ENCODE data around the gene DRD3.

The DRD3 gene

DNA sequence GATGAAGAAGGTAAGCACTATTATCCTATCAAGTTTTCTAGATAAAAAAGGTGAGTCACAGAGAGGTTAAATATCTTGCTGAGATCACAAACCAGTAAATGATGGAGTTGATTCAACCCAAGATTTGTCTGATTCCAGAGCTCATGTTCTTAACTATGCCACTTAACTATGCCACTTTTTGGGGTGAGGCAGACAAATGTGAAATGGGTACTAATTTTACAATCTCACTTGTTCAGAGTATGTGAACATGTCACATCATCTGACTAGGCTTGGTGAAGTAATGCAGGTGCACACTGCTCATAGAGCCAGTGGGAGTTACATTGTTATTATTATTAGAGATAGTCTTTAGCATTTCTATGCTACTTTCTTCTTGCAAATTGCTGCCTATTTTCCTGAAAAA lies 2.0 kb downstream of the DRD3 start:
- no peak for DNase-seq

DNA sequence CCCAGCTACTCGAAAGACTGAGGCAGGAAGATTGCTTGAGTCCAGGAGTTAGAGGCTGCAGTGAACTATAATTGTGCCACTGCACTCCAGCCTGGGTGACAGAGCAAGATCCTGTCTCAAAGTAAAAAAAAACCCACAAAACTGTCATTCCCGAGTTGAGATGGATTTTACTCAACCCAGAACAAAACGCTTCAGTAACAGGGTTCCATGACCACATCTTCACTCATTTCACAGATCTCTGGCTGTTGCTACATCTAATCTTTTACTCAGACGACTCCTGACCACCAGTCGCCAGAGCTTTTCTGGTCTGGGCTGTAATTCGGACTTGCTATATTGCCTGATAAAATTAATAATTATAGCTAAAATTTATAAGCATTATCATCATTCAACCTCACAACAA lies 2.4 kb downstream of the DRD3 start:
- no peak for DNase-seq

DNA sequence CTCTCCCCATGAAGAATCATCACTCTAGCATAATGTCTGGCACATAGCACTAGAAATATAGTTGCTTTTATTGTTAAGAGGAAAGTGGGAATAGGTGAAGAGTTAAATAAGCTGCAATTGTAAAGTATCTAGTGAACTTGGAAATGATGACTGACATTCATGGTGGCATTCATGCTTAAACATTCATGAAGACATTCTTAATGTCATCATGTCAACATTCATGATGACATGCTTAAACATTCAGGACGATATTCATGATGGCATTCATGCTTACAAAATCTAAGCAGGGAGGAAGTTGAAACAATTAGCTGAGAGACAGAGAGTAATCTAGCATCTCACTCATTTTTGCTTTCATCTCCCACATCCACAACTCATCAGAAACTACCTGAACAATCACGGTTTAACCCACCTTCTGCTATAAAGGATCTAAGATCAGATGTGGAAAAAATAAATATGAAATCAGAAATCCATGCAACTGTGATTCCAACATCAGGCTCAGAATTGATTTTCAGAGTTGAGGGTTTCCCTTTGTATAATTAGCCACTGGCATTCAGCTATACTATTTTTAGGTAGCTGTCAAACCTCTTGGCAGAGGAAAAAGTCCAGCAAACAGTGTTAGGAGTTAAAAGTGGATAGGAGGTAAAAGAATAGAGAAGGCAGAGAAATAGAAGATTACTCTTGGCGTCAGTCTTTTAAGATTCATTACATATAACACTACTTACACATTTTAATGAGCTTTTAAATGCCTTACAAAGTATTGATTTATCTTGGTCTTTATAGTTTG lies 3.5 kb downstream of the DRD3 start:
- DNase-seq: no peak

DNA sequence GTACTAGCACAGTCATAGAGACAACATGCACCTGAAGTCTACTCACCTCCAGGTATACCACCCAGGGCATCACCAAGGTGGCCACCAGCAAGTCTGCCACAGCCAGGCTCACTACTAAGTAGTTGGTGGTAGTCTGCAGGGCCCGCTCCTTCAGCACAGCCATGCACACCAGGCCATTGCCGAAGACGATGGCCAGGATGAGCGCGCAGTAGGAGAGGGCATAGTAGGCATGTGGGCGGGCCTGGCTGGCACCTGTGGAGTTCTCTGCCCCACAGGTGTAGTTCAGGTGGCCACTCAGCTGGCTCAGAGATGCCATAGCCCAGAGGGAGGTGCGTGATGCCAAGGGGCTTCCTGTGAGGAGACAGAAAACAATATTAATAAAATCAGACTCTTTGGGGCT lies 7.2 kb downstream of the DRD3 start:
- DNase-seq: no peak

DNA sequence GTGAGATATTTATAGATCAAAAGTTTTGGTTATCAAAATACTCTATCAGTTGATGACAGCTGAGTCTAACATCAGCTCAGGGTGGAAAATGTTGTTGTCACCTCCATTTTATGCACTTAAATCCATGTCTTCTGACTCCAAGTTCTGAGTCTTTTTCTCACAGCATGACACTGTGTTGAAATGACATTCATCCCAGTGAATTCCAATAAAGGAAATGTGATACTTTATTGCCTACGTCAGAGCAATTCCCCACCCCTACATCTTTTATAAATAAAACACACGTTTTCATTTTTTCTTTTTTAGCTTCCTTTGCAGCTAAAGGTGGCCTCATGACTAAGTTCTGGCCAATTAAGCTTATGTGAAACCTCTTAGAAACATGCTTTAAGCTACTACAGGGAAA lies 10.7 kb downstream of the DRD3 start:
- DNase-seq: no peak

DNA sequence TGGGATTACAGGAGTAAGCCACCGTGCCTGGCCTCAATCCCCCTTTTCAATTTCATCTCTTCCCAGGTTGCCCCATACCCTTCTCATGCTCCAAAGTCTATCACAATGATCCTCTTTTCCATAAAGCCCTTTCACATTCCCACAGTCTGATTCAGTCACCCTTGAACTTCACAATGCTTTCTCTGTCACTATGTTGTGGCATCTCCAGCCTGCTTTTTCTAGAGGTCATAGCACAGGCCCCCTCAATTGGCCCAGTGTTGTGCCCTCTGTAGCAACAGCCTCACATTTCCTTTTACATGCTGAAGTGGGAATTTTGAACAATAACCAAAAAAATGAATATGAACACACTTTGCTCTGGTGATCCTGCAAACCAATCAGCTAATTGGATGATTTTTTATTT lies 21.5 kb downstream of the DRD3 start:
- no peak for DNase-seq

DNA sequence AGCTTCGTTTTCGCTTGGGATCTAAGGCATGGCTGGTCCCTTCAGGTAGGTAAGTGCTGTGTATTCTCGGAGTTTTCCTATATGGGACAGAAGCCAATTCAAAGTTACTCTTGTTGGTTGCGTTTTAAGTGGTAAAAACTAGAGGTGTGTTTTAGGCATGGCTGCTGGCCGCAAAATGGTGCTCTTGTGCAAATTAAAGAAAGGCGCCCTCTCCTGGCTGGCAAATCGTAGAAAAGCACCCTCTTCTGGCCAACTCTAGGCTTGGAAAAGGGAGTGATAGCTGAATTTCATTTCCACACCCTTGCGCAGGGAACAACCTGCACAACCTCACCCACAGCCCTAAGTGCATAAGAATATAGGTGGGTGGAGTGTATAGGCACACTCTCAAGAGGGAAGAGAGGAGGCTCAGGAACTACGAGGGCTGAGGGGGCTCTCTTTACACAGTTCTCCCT lies 23.5 kb downstream of the DRD3 start:
- DNase-seq: no peak

DNA sequence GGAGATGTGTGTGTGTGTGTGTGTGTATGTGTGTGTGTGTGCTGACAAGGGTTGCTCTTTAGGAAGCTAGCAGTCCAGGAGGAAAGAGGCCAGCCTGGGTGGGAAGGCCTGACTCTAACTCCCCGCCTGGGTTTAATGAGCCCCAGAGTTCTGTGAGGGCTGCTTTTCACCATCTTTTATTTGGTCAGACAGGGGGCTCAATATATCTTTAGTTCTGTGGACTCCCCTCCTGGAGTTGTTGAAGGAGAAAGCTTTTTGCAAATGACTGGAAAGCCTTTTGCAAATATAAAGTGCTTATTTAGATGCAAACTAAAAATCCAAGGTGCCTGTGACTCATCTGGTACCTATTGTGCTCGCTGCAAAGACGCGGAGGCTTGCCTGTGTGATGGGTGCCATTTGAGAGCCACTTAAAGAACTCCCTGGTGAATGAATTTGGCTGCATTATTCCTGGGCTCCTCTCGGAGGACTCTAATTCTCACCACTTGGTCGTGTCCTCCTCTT lies 24.5 kb downstream of the DRD3 start:
- DNase-seq: no peak

DNA sequence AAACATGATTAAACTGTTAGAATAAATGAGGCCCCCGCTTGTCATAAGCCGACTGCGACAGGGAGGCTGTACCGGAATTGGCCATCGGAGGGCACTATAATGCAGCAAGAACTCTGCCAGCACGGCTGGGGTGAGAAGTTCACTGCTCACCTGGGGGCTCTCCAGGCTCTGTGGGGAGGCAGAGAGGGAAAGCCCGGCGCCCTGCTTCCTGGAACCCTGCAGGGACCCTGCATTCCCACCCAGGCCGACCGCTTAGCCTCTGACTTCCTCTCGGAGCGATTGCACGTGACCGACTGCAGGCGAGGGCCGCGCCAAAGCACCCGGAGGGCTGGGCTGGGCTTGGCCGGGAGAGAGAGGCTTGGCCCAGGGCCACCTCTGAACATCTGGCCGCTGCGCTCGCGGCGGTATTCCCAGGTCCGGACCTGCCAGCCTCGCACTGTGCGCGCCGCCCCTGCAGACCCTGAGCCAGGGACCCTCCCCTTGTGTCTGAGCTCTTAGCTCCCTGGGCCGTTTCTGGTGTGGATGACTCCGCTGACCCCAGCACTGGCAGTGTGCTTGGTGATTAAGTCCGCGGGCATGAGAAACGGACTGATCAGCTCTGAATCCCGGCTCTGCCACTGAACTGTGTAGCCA lies 26.2 kb downstream of the DRD3 start:
- peak; percentile 91 for DNase-seq

DNA sequence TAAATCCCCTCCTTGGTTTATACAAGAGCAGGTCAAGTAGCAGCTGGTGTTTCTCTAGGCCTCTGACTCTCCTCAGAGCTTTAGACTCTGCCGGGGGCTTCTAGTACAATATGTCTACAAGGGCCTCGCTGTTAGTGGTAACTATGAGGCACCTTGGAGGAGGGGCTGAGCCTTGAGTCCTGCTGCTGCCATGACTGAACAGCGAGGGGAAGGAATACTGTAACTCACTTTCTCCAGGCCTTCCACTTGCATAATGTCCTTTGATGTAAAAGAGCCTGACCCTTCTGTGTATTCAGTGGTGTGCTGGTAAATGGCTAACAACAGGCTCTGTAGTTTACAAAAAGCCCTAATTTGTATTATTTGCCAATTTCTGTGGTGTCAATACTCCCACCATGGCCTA lies 27.8 kb downstream of the DRD3 start:
- no peak for DNase-seq

DNA sequence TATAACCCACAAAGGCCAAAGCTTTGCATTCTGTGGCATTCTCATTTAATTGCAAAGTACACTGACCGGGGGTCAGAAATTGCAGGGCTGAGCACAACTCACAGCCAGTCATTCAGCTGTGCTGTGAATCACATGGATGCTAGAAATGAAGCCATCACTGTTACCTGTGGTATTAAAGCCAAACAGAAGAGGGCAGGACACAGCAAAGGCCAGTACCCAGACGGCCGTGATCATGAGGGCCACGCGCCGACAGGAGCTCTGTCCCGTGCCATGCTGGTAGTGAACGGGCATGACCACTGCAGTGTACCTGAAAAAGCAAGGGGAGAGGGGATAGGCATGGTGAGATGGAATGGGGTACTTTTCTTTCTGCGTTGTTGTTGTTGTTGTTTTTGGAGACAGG lies 31.6 kb downstream of the DRD3 start:
- DNase-seq: no peak

DNA sequence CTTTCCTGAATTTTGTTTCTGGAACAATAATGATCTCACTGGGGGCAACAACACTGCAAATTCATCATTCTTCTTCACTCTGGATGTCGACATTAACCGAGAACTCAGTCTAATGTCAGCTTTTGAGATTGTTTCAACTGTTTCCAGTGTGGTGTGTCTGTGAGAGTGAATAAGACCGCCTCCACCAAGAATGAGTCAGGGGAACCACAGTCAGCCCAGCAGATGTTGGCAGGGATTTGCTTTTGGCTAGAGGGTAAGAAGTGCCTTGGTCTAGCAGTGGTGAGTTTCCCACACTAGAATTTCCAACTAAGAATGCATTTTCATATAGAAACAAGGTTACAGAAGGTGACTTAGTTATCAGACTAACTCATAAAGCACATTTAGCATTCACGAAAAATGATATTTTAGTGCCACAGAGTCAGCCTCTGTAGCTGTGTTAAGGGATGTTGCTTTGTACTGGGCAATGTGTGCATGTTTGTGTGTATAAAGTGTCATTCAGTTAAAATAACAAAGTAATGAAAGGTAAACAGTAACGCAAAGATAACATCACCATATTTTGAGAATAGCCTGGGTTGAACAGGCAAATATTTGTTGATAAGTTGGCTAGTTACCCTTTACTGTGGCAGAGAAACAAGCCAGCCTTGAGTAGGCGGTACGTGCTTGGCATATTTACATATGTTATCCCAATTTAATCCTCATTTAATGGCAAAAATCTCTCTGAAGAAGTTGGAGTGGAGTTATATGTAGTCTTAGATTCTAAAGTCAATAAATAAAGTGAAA lies 33.8 kb downstream of the DRD3 start:
- DNase-seq: peak; percentile 47

DNA sequence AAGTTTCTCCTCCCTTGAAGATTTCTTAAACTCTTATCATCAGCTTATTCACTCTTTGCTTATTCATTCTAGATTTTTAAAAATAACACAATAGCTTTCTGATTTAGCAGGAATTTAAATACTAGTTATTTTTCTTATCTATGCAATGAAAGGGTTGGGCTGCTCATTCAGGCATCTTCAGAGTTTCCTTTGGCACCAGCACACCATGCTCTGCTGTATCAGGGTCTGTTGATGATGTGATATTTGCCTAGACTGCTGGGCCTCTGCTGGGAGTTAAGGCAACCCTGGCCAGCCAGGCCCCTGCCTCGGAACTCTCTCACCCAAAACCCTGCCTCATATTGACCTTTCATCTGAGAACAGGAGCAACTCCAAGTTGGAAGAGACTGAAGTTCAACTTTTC lies 35.0 kb downstream of the DRD3 start:
- DNase-seq: no peak

DNA sequence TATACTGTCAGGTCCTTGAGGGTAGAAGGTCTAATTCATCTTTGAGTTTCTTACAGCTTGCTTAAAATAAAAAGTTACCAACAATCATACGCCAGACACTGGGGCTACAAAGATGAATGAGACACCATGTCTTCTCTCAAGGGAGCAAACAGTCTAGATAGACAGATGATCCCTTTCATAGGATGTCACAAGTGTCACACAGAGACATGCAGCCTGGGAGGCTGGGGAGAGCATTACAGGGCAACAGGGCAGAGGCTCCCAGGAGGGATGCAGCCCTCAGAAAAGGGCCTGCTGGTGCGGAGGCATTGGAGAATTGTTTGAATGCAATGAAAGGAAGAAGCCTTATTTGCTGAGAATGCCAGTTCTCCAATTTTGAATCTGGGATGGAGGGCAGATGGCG lies 39.0 kb downstream of the DRD3 start:
- no peak for DNase-seq

DNA sequence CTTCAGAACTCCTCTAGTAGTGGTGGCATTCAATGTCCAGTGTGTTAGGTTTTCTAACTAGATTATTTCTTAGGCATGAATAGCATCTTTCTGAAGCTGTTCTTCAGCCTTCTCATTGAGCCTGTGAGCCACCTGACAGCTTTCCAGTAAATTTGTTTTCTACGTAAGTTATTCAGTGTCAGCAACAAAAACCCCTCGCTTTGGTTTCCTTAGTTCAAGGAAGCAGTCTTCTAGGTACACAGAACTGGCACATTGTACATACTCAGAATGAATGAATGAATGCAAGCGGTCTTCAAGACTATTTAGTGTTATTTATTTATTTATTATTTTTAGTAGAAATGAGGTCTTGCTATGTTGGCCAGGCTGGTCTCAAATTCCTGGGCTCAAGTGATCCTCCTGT lies 44.9 kb downstream of the DRD3 start:
- DNase-seq: no peak

DNA sequence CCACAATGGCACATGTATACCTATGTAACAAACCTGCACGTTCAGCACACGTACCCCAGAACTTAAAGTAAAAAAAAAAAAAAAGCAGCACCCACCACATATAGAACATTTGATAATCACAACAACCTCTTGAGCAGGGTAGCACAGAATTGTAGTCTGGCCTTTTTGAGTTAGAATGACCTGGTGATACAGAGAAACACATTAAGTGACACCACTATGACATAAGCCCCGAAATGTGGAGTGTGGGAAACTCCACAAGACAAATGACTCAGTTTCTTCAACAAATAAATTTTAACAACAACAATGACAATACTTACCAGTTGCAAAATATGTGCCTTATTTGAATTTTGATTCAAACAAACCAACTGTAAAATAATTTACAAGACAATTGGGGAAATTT lies 46.4 kb downstream of the DRD3 start:
- DNase-seq: no peak

DNA sequence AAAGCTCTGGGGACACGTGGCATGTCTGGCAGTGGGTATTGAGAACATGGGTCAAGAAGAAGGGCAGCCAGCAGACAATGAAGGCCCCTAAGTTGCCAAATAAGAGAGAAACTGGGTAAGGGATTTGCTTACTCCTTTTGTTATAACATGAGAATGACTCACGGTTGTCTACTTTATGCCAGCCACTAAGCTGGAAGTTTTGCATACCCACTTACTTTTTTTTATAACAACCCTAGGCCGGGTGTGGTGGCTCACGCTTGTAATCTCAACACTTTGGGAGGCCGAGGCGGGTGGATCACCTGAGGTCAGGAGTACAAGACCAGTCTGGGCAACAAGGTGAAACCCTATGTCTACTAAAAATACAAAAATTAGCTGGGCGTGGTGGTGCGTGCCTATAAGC lies 50.0 kb downstream of the DRD3 start:
- no peak for DNase-seq

DNA sequence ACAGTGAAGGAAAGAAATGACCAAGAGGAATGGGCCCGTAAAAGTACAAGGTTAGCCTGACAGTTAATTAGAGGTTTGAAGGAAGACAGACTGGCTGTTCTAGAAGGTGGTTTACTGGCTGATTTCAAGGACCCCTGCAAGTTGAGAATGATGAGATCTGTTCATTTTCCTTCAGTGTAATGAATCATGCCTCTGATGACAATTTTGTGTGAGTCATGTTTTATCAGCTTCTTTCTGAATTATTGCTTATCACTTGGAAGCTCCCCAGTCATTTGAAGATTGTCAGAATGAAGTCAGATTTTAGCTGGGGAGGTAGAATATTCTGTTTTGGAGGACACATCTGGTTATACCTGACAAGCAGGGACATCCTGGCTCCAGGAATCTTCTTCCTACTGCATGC lies 50.6 kb downstream of the DRD3 start:
- DNase-seq: no peak

DNA sequence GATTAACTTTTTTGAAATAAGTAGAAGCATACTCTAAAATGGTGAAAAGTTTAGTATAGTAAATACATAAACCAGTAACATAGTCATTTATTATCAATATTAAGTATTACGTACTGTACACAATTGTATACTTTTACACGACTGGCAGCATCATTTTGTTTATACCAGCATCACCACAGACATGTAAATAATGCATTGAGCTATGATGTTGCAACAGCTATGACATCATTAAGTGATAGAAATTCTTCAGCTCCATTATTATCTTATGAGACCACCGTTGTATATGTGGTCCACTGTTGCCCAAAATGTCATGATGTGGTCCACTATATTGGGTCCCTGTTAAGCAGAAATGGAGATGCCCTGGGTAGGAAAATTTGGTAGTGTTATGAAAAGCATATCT lies 51.3 kb downstream of the DRD3 start:
- DNase-seq: no peak

DNA sequence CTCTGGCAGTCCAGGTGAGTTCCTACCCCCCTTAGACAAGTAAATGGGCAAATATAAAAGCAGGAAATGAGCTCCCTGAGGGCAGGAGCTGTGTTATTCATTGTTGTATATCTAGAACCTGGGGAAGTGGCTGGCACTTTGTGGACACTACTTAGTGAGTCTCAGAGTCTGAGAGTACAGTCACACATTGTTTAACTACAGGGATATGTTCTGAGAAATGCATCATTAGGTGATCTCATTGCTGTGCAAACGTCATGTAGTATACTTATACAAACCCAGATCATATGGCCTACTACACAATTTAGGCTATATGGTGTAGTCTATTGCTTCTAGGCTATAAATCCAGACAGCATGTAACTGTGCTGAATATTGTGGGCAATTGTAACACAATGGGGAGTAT lies 52.4 kb downstream of the DRD3 start:
- no peak for DNase-seq

DNA sequence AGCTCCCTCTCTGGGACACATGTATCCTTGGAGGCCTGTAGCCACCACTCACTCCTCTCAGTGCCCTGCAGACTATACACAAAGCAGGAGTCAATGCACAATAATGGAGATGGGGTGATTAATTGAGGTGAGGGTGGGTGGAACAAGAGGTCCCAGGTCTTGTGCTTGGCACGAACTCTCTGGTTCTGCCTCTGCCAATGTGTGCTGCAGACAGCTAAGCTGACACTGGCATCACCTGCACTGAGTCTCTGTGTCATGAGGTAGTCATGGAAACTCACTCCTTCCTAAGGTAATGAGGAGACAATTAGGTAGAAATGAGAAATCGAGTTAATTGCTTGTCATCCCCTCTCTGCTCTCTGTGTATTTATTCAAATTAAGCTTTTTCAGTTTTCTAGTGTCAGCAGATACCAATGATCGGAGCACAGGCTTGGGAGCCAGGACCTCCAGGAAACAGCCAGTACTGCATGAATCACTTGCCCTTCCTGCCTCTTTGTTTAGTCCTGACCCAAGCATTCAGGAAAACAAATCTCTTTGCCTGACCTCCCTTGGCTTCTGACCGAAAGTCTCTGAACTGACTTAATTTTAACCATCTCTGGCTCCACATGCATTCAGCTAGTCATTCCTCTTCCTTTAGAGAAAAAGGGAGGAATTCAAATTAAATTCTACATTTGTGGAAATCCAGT lies 56.7 kb downstream of the DRD3 start:
- no peak for DNase-seq

DNA sequence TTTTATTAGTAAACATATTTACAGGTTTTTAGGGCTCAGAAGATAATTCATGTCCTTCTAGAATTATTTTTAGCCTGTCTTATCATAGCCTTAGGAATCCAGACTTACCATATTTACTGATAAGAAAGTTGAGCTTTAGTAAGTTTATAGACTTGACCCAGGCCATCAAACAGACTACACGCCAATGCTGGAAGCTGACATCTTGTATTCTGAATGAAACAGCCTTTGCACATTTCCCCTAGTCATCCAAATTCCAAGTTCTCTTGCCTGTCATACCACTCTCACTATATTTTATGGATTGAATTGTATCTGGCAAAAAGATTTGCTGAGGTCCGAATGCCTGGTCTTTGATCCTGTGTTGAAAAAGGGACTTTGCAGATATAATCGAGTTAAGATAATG lies 58.6 kb downstream of the DRD3 start:
- DNase-seq: no peak

DNA sequence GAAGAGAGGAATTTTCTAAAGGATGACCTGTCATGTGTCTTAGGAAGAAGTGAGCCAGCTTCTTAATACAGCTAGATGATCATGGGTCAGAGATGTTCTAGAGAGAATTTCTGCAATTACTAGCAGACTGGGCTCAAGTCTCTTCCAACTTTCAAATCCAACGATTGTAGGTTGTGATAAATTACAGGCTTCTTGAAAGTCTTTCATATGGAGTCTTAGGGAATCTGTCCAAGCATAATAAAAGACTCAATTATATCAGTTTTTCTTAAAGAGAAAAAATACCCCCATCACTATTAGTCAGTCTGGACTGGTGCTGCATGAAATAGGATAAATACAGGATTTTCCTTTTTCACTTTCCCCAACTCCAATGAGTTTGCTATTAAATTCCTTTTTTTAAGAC lies 59.1 kb downstream of the DRD3 start:
- DNase-seq: no peak

Data from right forelimb (tissue), 1 donor.